SHP77 (cell line): Measurements from ENCODE around the gene COL9A2.

ENCODE experiments used
- DNase-seq, 2 experiments: peaks; one replicate each; lab custom pipeline; 2025; lab: John Stamatoyannopoulos, UW

COL9A2 gene

DNA sequence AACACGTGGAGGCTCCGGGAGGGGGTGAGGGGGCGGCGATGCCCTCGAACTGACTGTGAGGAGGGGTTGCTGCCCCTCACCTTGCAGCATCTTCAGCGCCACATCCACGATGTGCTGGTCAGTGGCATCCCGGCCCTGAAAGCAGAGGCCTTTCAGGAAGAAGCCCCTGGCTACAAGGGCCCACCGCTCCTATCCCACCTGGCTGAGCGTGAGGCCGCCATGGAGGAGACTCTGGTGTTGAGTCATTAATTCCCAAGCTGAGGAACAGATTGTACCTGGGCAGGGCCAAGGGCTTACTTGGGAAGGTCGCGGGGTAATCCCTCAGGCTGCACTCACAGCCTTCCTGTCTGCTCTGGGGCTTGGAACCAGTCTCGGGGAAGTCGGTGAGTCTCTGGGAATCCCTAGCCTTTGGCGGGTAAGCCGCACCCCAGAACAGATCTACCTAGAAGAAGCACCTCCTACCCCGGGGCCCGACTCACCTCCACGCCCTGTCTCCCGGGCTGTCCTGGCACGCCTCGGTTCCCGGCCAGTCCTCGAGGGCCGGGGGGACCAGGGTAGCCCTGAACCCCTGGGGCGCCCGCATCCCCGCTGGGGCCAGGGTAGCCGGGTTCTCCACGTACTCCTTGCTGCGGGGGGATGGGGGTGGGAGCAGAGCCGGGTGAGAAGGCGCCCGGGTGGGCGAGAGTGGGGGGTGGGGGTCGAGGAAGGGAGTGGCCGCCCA, 13.9 kb downstream of the COL9A2 start:
- DNase-seq, result no peak

DNA sequence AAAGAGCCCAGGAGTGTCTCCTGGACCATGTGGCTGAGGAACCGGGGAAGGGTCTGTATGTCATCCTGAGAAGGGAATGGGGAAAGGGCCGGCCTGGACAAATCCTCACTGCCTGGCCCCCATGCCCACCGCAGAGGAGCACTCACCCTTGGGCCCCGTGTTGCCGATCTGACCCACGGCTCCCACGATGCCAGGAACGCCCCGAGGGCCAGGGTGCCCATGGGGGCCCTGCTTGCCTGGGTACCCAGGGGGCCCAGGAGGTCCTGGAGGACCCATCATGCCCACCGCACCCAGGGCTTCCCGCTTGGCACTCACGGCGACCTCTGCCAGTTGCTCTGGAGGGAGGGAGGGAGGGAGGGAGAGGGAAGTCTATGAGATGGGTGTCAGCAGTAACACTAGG, 14.6 kb downstream of the COL9A2 start:
- DNase-seq, result no peak

DNA sequence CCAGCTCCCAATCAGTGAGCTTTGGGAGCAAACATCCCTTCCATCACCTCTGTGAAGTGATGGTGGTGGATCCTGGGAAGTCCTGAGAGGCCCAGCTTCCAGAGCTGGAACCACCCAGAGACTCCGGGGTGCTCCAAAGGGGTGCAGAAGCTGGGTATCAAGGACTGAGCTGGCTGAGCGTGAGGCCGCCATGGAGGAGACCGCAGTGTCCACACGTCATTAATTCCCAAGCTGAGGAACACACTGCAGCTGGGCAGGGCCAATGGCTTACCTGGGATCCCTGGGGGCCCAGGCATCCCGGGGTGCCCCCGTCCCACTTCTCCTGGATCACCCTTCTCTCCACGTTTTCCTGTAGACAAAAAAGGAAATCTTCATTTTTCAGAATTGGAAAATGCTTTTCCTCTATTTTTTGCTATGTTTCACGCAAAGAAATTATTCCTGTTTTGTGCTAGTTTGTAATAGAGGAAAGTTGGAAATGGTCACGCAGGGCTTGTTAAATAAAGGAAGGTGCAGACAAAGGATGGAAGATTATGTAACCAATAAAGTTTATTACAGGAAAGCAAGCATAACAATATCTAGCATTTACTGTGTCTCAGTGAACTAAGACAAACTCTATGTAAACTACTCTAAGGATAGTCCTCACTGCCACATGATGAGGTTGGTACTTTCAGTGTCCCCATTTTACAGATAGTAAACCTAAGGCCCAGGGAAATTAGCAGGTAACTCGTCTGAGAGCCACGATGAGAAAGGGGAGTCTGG, 15.4 kb downstream of the COL9A2 start:
- DNase-seq, result no peak

DNA sequence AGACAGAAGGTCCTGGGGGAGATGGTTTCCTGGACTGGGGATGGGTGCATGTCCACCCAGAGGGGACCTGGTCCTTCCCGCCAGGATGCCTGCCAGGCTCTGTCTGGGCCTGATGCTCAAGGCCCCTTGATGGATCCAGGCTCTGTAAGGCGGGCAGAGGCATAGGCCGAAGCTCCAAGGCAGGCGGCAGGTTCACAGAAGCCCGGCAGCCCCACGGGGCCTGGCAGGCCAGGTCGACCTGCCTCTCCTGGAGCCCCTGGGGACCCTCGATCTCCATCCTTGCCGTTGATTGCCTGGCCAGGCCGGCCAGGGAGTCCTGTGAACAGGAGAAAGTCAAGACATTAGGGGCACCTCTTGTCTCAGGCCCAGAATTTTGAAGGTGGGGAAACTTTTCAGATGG, 16.0 kb downstream of the COL9A2 start:
- no peak for DNase-seq

DNA sequence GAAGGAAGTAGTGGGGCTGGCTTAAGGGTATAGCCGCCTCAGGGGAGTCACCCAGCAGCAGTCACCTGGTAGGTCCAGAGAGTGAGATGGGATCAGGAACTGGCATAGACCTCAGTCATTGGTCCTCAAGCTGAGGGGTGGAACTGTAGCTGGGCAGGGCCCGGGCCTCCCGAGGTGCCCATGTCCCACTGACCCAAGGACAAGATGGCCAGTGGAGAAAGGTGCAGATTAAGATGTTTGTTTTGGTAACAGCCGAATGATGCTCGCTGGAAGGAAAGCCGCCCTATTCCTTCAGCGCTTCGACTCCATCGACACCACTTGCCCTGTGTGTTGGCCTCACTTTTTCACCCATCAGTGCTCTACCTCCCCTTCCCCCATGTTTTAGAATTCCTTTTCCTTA, 16.4 kb downstream of the COL9A2 start:
- DNase-seq, result no peak

DNA sequence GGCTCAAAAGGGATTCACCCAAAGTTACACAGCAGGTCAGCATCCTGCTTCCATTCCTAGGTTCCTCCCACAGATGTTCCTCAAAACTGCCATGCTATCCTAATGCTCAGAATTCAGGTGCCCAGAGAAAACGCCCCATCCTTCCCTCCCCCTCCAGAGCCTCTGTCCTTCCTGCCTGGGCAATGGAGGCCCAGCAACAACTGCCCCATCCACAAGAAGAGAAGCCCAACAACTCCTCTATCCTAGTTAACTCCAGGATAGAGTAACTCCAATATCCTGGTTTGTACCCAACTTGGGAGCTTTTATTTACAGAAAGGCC, 16.9 kb downstream of the COL9A2 start:
- no peak for DNase-seq

DNA sequence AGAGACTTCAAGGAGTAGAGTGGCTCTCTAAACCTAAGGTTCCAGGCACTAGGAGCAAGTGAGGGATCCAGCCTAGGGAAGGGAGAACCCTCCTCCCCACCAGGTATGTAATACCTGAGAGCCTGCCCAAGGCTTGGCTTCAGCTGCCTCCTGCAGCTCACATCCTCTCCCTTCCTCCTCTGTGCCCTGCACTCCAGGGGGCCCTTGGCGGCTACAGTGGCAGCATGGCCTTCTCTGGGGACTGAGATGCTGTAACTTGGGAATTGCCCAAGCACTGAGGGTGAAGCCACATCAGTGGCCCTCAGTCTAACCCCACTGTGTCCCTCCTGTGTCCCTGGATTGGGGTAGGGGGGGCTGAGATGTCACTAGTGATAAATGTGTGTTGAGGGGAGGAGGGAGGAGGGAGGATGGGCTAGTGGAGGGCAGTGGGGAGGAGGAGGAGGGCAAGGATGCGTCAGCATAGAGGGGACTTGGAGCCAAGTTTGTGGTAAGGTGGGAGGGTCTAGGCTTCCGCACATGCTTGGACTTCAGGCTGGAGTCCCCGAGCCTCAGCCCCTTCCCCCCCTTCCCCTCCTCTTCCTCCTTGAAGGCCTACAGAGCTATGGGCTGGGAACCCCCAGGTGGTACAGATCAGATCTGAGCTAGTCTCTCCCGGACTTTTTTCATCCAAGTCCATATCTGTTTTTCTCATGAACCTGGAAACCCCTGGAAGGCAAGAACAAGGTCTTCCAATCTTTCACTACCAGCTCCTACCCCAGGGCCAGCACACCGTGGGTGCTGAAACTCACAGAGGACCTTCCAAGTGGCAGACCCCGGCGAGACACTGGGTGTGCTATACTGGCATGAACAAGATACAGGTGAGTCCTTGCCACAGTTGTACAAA, 17.5 kb downstream of the COL9A2 start:
- no peak for DNase-seq

DNA sequence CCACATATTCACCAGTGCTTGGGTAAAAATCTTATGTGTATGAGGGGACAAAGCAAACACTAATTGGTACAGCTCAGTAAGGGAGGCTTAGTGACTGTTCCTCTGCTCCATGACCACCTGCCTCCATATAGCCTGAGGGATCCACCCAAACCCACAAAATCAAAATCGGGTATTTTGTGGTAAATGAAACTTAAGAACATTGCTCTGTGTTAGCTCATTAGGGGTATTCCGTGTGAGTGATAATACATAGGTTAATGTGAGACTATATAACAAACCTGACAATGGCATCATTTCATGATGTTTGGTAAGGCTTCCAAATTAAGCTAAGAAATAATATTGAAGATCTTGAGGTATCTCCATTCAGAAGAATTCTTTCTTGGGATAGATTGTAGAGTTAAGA, 25.8 kb downstream of the COL9A2 start:
- DNase-seq, result no peak

DNA sequence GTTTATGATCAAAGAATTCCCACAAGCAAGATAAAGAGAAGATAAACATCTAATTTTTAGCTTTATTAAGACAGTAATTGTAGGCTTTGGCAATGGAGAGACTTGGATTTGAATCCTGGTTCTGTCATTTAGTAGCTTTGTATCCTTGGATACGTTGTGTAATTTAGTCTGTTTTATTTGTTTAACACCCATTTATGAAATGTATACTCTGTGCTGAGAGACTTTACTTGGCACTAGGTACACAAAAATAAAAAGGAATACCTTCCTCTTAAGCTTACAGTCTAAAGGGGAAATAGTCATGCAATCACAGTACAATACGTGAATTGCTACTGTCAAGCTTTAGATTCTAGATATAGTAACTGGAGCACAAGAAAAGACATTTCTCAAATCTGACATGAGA, 35.2 kb downstream of the COL9A2 start:
- DNase-seq, result no peak

DNA sequence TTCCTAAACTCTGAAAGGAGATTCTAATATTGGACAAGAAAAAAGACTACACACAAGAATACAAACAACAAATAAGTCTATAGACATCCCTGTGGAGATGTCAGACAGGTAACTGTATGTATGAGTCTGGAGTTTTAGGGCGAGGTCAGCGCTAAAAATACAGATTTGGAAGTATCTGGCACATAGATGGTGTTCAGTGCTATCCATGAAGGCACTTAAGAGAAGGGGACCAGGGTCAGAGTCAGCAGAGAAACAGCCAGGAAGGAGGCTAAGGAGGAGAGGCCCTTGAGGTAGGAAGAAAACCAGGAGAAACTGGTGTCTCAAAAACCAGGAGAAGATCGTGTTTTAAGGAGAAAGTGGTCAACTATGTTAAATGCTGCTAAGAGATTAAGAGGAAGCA, 41.0 kb downstream of the COL9A2 start:
- no peak for DNase-seq

DNA sequence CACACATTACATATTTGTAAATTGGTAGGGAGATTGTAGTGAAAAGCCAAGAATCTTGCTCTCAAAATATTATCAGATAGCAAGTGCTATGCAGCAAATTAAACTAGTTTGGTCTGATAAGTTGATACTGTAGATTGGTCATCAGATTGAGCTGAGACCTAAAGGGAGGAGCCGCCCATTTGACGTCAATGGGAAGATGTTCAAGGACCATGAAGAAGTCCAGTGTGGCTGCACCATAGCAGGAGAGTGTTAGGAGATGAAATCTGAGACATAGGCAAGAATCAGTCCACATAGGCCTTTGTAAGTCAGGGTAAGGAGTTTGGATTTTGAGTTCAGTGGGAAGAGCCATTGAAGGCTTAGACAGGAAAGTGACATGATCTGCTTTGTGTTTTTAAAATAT, 42.8 kb downstream of the COL9A2 start:
- no peak for DNase-seq

DNA sequence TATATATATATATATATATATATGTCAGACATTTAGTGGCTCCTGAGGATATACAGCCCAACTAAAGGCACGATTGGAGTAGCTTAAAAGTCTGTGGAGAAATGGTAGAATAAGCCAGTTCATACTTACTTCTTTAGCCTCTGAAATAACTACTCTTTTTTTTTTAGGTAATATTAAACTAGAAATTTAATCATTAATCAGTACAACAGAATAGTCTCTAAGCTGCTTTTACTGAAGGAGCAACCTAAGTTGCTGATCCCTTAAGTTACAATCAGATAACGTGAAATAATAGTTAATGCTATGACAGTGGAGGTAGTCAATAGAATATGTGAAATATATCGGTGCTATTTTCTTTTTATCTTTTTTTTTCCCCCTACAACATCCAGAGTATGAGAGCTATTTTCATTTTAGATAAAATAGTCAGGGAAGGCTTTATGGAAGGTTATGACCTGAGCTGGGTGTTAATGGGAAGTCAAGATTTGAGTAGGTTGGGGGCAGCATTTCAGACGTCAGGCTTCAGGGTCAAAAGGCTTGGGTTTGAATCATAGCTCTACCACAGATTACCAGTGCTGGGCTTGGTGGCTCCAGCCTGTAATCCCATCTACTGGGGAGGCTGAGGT, 43.4 kb downstream of the COL9A2 start:
- DNase-seq, result no peak

DNA sequence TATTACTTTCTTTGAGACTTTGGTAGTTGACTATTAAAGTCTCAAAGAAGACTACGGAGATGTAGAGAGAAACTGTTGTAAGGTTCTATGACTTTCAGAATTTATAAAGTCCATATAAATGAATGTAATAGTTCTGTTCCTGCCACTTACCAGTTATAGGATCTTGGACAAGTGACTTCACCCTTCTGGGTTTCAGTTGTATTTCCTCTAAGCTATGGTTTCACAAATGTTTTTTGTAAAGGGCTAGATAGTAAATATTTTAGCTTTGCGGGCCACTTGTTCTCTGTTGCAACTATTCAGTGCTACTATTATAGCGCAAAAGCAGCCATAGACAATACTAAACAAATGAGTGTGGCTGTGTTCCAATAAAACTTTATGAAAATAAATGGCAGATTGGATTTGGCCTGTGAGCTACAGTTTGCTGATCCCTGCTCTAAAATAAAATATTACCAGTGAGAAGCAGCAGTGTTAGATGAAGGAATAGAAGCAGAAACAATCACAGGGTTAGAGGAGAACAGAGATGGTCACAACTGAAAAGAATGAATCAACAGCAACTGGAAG, 44.4 kb downstream of the COL9A2 start:
- no peak for DNase-seq

DNA sequence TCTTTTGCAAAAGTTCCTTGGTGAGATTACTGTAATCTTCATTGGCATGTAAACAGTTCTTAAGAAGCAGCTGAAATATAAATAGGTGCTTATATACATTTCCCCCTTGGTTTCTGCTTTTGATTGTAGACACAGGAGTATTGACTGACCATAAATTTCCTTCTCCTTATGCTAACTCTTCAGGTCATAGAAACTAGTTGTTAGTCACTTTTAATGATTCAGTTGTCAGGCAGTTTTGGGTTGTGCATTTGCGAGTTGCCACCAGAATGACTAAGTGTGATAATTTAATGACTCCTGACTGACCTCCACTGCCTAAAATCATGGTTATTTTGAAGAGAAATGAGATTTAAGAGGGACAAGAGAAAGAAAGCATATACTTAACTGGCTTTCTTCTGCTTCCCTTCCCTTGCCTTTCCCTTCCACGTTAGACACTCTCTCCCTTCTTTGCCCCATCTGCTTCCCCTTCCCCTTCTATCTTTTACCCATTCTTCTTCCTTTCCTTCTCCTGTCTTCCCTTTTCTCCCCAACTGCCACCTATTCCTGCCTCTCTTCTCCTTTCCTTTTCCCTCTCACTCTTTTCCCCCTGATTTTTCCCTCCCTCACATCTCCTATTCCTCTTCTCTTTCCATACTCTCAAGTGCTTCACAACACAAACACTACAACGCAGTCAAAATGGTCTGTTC, 46.8 kb downstream of the COL9A2 start:
- DNase-seq, result no peak

DNA sequence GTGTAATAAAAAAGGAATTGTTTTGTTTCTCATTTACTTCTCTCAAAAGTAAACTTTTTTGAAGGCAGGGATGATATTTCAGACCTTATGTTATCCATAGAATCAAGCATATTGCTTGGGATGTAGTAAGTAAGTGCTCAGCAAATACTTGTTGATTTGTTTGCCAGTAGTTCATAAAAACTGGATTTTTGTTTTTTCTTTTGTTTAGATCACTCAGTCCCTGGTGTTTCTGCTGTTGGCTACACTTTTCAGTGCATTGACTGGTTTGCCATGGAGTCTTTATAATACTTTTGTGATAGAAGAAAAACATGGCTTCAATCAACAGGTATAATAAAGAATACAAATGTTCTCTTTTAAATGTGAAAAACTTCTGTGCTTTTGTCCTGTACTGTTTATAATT, 48.9 kb downstream of the COL9A2 start:
- DNase-seq, result no peak

DNA sequence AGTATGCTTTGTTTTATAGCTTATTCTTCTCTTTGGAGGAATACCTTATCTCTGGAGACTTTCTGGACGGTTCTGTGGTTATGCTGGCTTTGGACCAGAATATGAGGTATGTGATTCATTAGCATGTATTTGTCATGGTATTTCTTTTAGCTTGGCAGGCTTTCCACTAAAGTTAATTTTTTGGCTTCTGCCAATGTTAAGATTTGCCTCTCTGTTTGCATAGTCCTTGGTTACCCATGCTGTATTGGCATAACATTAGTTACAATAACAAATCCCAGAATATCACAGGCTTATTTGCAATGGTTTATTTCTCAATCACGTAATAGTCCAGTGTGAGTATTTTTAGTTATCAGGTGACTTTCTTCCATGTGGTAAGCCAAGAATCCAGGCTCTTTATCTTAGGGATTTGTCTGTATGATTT, 49.3 kb downstream of the COL9A2 start:
- no peak for DNase-seq

DNA sequence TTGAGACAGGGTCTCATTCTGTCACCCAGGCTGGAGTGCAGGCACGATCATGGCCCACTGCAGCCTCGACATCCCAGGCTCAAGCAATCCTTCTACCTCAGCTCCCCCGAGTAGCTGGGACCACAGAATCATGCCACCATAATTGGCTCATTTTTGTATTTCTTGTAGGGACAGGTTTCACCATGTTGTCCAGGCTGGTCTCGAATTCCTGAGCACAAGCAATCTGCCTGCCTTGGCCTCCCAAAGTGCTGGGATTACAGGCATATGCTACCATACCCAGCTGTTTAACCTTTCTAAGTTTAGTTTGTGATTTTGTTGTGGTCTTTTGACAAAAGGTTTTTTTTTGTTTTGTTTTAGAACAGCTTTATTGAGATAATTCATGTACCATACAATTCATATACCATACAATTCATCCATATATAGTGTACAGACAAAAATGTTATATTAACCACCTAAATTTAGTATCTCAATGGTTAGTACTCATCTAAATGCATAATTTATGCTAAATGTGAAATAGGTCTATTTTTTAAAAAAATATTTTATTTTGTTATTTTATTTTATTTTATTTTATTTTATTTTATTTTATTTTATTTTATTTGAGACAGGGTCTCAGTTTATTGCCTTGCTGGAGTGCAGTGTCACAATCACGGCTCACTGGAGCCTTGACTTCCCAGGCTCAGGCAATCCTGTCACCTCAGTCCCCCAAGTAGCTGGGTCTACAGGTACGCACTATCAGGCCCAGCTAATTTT, 50.1 kb downstream of the COL9A2 start:
- DNase-seq, result no peak

DNA sequence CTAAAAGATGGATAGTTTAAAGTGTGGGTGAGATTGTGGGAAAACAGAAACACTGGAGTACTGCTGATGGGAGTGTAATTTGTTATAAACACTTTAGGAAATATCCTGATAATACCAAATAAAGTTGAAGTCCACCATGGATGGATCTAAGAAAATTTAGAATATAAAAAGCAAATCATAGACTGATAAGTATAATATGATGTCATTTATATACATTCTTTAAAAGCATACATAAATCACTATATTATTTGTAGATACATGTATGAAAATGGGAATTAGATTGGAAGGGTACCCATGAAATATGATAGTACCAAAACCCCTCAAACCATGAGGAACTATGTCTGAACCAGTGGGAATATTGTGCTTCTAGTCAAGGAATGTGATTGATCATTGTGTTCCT, 51.2 kb downstream of the COL9A2 start:
- DNase-seq, result no peak

DNA sequence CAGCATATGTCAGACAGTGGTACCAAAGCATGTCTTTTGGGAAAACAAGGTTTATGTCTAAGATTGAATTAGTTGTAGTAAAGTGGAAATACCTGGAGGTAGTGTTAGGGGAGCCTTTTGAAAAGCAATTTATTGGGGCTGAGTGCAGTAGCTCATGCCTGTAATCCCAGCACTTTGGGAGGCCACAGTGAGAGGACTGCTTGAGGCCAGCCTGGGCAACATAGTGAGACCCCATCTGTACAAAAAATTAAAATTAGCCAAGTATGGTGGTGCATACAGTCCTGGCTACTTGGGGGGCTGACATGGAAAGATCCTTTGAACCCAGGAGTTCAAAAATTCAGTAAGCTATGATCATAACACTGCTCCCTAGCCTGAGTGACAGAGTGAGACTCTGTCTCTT, 51.8 kb downstream of the COL9A2 start:
- no peak for DNase-seq

DNA sequence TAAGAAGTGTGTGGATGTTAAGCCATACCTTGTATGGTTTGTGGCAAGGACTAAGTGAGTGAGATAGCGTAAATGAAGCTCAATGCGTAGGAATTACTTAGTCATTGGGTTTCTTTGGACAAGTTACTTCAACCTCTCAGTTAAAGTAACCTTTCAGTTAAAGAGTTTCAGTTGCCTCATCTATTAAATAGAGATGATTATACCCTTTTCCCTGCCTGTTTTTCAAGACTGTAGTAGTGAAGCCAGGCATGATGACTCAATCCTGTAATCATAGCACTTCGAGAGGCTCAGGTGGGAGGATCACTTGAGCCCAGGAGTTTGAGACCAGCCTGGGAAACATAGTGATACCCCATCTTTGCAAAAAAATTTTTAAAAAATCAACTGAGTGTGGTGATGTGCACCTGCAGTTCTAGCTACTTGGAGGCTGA, 52.7 kb downstream of the COL9A2 start:
- DNase-seq, result no peak

DNA sequence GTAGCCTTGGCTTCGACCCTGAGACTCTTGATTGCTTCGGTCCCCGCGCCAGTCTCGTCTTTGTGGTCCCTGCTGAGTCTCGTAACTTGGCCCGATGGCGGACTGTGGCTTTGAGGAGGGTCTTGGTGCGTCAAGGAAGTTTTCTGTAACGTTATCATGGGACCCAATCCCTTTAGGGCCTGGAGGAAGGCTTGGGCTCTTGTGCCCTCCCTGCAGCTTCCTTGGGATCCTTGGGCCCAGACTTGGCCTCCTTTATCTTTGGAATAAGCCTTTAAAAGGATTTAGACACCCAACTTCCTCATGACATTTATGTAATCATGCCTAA, 58.7 kb downstream of the COL9A2 start:
- DNase-seq, result no peak
